HepG2 (cell line): ENCODE measurements around the gene ANKRD60. TPM values are rescaled to one million over a fixed set of nuclear protein-coding genes. Genes with fewer than 3 reads are reported as not detected.

ENCODE experiments used
- CBX1 ChIP-seq: IDR thresholded peaks from one replicate; pipeline ENCODE4 v1.6.1; 2016; ENCODE audit warnings: antibody characterized with exemption, low read depth
- DNMT3B ChIP-seq: conservative IDR thresholded peaks from 2 replicates; pipeline ENCODE4 v1.6.1; 2016; ENCODE audit warnings: missing biosample characterization, control low read depth
- FOXO1 ChIP-seq: sonication (generic); formaldehyde crosslinking; IDR thresholded peaks from 2 replicates; pipeline ENCODE4 v1.4.0; 2020; ENCODE audit warnings: missing genetic modification reagents
- HCFC1 ChIP-seq: fragments of 150-350 bp; IDR thresholded peaks from 2 replicates; pipeline ENCODE4 v1.6.1; 2014; ENCODE audit warnings: low read depth, low read length
- MTF1 ChIP-seq: sonication (generic); formaldehyde crosslinking; IDR thresholded peaks from 2 replicates; pipeline ENCODE4 v1.5.0; 2020; ENCODE audit warnings: missing genetic modification reagents
- NCOA5 ChIP-seq: sonication (generic); formaldehyde crosslinking; IDR thresholded peaks from 2 replicates; pipeline ENCODE4 v1.4.0; 2020; ENCODE audit warnings: missing genetic modification reagents
- RORA ChIP-seq: sonication (generic); formaldehyde crosslinking; IDR thresholded peaks from 2 replicates; pipeline ENCODE4 v1.5.0; 2020; ENCODE audit warnings: mild to moderate bottlenecking, missing genetic modification reagents, moderate library complexity
- SATB2 ChIP-seq: sonication (generic); formaldehyde crosslinking; IDR thresholded peaks from 2 replicates; pipeline ENCODE4 v1.5.0; 2020; ENCODE audit warnings: missing genetic modification reagents
- SMC3 ChIP-seq: IDR thresholded peaks from 2 replicates; pipeline ENCODE4 v1.6.1; 2011; ENCODE audit warnings: low read length, improper control_type of control experiment
- TARDBP ChIP-seq: sonication (generic); formaldehyde crosslinking; IDR thresholded peaks from 2 replicates; pipeline ENCODE4 v1.8.0; 2022; ENCODE audit warnings: mild to moderate bottlenecking, missing genetic modification reagents
- TCF7 ChIP-seq: sonication (generic); IDR thresholded peaks from 2 replicates; pipeline ENCODE4 v1.6.1; 2016; ENCODE audit warnings: antibody characterized with exemption, low read depth
- ZFP36 ChIP-seq: fragments of 150-350 bp; IDR thresholded peaks from 2 replicates; pipeline ENCODE4 v1.6.1; 2018; ENCODE audit warnings: borderline replicate concordance, low read length, low read depth; ENCODE audit not compliant: partially characterized antibody
- ZFX ChIP-seq: sonication (generic); formaldehyde crosslinking; IDR thresholded peaks from 2 replicates; pipeline ENCODE4 v1.4.0; 2020; ENCODE audit warnings: mild to moderate bottlenecking, low read depth, missing genetic modification reagents, moderate library complexity
- ZNF160 ChIP-seq: sonication (generic); formaldehyde crosslinking; IDR thresholded peaks from 2 replicates; pipeline ENCODE4 v1.8.0; 2022; ENCODE audit warnings: mild to moderate bottlenecking, inconsistent platforms, missing genetic modification reagents
- ZNF652 ChIP-seq: IDR thresholded peaks from 2 replicates; pipeline ENCODE4 v1.6.1; 2016; ENCODE audit warnings: low read depth, borderline replicate concordance
- ZNF670 ChIP-seq: sonication (generic); formaldehyde crosslinking; IDR thresholded peaks from 2 replicates; pipeline ENCODE4 v1.8.0; 2022; ENCODE audit warnings: mild to moderate bottlenecking, missing genetic modification reagents, borderline replicate concordance
- ZNF772 ChIP-seq: sonication (generic); formaldehyde crosslinking; IDR thresholded peaks from 2 replicates; pipeline ENCODE4 v1.5.0; 2020; ENCODE audit warnings: mild to moderate bottlenecking, missing genetic modification reagents
- ZNF777 ChIP-seq: sonication (generic); formaldehyde crosslinking; IDR thresholded peaks from 2 replicates; pipeline ENCODE4 v1.4.0; 2020; ENCODE audit warnings: missing genetic modification reagents
- polyA plus RNA-seq, 8 experiments: library from polyadenylated mRNA; depleted of rRNA in 3 of 8; stranded (reverse) in 7 of 8; unstranded in 1 of 8; fragments of >200 nt; fragmentation: Illumina TruSeq in 4 of 8; extraction: Trizol in 4 of 8; gene quantifications; 2 replicates each; pipeline versions ENCODE4 v1.2.1 to v1.2.3, GENCODE V29; 2011 to 2016; ENCODE audit warnings: low read depth in 4 of 8, missing spikeins in 1 of 8, mixed read lengths in 1 of 8; ENCODE audit not compliant: insufficient read depth in 1 of 8
- total RNA-seq, 5 experiments: library from RNA; depleted of rRNA; stranded (reverse); fragments of >200 nt; fragmentation: Illumina TruSeq; extraction: Trizol; gene quantifications; 2 replicates each; pipeline ENCODE4 v1.2.3, GENCODE V29; 2016; ENCODE audit warnings: low read depth in 1 of 5
- TF ChIP-seq, protein P1 (sequence below): sonication (generic); formaldehyde crosslinking; IDR thresholded peaks from 2 replicates; pipeline ENCODE4 v1.9.0; 2021; ENCODE audit warnings: missing genetic modification reagents, borderline replicate concordance
- TF ChIP-seq, protein P2 (sequence below): sonication (generic); formaldehyde crosslinking; IDR thresholded peaks from 2 replicates; pipeline ENCODE4 v1.8.0; 2023; ENCODE audit warnings: mild to moderate bottlenecking, missing genetic modification reagents
- TF ChIP-seq, protein P3 (sequence below): sonication (generic); formaldehyde crosslinking; IDR thresholded peaks from 2 replicates; pipeline ENCODE4 v1.4.0; 2020; ENCODE audit warnings: low read depth, mild to moderate bottlenecking, missing genetic modification reagents
- TF ChIP-seq, protein P4 (sequence below): sonication (generic); formaldehyde crosslinking; IDR thresholded peaks from 2 replicates; pipeline ENCODE4 v1.5.0; 2020; ENCODE audit warnings: mild to moderate bottlenecking, missing genetic modification reagents
- TF ChIP-seq, protein P5 (sequence below), 2 experiments: sonication (generic) in 1 of 2; formaldehyde crosslinking in 1 of 2; IDR thresholded peaks; 2 replicates each; pipeline versions ENCODE4 v1.4.0 to v1.6.1; 2018 to 2020; ENCODE audit warnings: missing genetic modification reagents in 2 of 2, borderline replicate concordance in 1 of 2, low read depth in 1 of 2, mild to moderate bottlenecking in 1 of 2, missing biosample characterization in 1 of 2

The ANKRD60 gene
- total and polyA plus RNA-seq, 2 of the 13 experiments (the other 11 are each of a cell fraction or from before 2014, with no cell fraction given): not detected

DNA sequence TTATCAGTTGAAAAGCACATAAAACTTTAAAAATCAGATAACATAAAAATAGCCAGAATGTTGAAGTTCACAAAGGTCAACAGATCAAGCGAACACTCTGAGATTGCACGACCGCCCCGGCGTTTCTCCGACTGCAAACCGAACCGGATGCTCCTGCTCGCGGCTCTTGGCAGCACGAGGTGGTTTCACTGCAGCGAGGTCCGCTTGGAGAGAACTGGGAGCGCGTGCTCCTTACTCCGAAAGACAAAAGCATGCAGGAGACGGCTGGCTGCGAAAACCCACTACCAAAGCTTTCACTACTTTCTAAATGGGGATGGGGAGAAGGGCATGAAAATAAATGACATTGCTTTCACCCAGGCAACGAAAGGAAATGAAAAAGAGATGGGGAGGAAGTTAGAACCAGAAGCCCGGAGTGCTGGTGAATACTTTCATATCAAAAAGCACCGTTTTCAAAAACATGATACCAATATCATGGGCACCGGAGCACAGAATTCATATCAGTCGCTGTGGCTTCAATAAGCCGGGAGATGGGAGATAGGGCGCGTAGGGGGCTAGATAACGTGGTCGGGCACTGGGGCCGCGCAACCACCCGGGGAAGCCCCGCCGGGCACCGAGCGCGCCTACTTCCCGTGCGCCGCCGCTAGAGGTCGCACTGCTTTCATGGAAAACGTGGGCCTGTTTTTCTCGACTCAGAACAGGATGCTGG is 8.3 kb upstream of the ANKRD60 start (continued):
- TF ChIP-seq ZNF777 (CRISPR knock-in tag) (0 out of 2 replicates have a peak, but pooled peaks have one; percentile 35), TARDBP (CRISPR knock-in tag) (no peak), NCOA5 (CRISPR knock-in tag) (no peak), FOXO1 (CRISPR knock-in tag) (peak; percentile 43; the same call in 1 of the 2 replicates), CBX1 (peak; percentile 35), ZNF652 (CRISPR knock-in tag) (no peak), ZNF772 (CRISPR knock-in tag) (no peak), TCF7 (no peak), ZNF670 (CRISPR knock-in tag) (no peak), SMC3 (peak; percentile 70), ZFP36 (peak; percentile 42), HCFC1 (no peak), MTF1 (CRISPR knock-in tag) (no peak), RORA (CRISPR knock-in tag) (no peak), SATB2 (CRISPR knock-in tag) (0 out of 2 replicates have a peak, but pooled peaks have one; percentile 16), DNMT3B (peak; percentile 70; the same call in 1 of the 2 replicates), ZFX (CRISPR knock-in tag) (peak; percentile 46), ZNF160 (CRISPR knock-in tag) (no peak)
- TF ChIP-seq, protein P1, sequence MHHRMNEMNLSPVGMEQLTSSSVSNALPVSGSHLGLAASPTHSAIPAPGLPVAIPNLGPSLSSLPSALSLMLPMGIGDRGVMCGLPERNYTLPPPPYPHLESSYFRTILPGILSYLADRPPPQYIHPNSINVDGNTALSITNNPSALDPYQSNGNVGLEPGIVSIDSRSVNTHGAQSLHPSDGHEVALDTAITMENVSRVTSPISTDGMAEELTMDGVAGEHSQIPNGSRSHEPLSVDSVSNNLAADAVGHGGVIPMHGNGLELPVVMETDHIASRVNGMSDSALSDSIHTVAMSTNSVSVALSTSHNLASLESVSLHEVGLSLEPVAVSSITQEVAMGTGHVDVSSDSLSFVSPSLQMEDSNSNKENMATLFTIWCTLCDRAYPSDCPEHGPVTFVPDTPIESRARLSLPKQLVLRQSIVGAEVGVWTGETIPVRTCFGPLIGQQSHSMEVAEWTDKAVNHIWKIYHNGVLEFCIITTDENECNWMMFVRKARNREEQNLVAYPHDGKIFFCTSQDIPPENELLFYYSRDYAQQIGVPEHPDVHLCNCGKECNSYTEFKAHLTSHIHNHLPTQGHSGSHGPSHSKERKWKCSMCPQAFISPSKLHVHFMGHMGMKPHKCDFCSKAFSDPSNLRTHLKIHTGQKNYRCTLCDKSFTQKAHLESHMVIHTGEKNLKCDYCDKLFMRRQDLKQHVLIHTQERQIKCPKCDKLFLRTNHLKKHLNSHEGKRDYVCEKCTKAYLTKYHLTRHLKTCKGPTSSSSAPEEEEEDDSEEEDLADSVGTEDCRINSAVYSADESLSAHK: no peak
- TF ChIP-seq, protein P2, sequence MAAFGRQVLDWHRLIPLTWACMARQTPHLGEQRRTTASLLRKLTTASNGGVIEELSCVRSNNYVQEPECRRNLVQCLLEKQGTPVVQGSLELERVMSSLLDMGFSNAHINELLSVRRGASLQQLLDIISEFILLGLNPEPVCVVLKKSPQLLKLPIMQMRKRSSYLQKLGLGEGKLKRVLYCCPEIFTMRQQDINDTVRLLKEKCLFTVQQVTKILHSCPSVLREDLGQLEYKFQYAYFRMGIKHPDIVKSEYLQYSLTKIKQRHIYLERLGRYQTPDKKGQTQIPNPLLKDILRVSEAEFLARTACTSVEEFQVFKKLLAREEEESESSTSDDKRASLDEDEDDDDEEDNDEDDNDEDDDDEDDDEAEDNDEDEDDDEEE: no peak
- TF ChIP-seq, protein P3, sequence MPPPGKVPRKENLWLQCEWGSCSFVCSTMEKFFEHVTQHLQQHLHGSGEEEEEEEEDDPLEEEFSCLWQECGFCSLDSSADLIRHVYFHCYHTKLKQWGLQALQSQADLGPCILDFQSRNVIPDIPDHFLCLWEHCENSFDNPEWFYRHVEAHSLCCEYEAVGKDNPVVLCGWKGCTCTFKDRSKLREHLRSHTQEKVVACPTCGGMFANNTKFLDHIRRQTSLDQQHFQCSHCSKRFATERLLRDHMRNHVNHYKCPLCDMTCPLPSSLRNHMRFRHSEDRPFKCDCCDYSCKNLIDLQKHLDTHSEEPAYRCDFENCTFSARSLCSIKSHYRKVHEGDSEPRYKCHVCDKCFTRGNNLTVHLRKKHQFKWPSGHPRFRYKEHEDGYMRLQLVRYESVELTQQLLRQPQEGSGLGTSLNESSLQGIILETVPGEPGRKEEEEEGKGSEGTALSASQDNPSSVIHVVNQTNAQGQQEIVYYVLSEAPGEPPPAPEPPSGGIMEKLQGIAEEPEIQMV (CRISPR knock-in tag): peak; percentile 55; the same call in 1 of the 2 replicates
- TF ChIP-seq, protein P4, sequence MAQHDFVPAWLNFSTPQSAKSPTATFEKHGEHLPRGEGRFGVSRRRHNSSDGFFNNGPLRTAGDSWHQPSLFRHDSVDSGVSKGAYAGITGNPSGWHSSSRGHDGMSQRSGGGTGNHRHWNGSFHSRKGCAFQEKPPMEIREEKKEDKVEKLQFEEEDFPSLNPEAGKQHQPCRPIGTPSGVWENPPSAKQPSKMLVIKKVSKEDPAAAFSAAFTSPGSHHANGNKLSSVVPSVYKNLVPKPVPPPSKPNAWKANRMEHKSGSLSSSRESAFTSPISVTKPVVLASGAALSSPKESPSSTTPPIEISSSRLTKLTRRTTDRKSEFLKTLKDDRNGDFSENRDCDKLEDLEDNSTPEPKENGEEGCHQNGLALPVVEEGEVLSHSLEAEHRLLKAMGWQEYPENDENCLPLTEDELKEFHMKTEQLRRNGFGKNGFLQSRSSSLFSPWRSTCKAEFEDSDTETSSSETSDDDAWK (CRISPR knock-in tag): no peak
- TF ChIP-seq, protein P5, sequence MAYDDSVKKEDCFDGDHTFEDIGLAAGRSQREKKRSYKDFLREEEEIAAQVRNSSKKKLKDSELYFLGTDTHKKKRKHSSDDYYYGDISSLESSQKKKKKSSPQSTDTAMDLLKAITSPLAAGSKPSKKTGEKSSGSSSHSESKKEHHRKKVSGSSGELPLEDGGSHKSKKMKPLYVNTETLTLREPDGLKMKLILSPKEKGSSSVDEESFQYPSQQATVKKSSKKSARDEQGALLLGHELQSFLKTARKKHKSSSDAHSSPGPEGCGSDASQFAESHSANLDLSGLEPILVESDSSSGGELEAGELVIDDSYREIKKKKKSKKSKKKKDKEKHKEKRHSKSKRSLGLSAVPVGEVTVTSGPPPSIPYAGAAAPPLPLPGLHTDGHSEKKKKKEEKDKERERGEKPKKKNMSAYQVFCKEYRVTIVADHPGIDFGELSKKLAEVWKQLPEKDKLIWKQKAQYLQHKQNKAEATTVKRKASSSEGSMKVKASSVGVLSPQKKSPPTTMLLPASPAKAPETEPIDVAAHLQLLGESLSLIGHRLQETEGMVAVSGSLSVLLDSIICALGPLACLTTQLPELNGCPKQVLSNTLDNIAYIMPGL (CRISPR knock-in tag; IDR thresholded peaks at IDR 0.05; ENCODE audit: borderline replicate concordance in 1 of 2, low read depth in 1 of 2): peak; percentile 58 to 89
